ENCODE results near the gene SERAC1. TPM values are rescaled to one million over a fixed set of nuclear protein-coding genes. Genes with fewer than 3 reads are reported as not detected.

SERAC1 gene
- total RNA-seq, 6 donors from 2014 or later = 3.2 to 11.4 (median 6.1) TPM

DNA sequence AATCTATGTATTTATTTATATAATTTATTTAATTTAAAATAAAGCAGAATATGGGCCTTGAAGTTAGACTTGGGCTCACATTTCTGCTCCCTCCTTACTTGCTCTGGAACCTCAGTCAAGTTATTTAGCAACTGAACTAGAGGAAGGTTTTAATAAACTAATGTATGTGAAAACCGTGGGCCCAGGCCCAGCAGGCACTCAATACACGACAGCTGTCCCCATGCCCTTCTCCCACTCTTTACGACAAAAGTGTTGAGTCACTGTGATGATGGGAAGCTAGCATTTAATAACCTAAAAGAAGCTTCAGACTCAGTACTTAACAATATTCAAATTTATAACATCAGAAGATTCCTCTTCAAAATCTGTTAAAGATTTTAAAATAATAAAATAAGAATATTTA is 46.7 kb downstream of the SERAC1 start:
- 79 to 82% methylated on average over 3 of the region's 3 CpGs for WGBS, 2 donors

DNA sequence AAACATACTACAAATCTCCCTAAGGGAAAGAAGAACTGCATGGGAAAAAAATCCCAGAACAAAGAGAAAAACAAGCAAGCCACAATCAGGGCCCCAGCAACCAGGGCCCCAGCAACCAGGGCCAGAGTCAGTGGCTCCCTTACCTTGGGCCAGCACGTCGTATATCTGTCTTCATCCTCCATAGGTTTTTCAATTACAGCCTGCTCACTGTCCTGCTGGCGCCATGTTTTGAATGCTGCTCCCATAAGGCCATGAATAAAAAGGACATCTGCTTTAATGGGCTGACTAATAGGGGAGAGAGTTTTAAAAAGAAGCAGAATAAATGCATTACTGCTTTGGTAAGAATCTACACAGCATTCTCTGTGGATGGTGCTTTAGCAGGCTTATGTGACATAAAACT is 49.2 kb downstream of the SERAC1 start:
- Histone ChIP-seq H3K9me3 (no peaks in the 10 kb centered on the region), H3K27me3 (no peaks in the 10 kb centered on the region), H3K36me3 (peaks cover 3 to 54% (median 11%) of the 10 kb centered on the region in 4 donors), H3K27ac (no peak overlapping the region), H3K4me1 (no peaks in the 10 kb centered on the region), H3K4me3 (no peak overlapping the region)
- WGBS, 2 donors = 96 to 98% methylated on average over 3 of the region's 3 CpGs
- TF ChIP-seq POLR2AphosphoS5 (IDR thresholded peaks at IDR 0.05) (no peak), POLR2A (IDR thresholded peaks at IDR 0.05) (no peak), EP300 (IDR thresholded peaks at IDR 0.05) (no peak)
- TF ChIP-seq, protein P1, sequence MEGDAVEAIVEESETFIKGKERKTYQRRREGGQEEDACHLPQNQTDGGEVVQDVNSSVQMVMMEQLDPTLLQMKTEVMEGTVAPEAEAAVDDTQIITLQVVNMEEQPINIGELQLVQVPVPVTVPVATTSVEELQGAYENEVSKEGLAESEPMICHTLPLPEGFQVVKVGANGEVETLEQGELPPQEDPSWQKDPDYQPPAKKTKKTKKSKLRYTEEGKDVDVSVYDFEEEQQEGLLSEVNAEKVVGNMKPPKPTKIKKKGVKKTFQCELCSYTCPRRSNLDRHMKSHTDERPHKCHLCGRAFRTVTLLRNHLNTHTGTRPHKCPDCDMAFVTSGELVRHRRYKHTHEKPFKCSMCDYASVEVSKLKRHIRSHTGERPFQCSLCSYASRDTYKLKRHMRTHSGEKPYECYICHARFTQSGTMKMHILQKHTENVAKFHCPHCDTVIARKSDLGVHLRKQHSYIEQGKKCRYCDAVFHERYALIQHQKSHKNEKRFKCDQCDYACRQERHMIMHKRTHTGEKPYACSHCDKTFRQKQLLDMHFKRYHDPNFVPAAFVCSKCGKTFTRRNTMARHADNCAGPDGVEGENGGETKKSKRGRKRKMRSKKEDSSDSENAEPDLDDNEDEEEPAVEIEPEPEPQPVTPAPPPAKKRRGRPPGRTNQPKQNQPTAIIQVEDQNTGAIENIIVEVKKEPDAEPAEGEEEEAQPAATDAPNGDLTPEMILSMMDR (IDR thresholded peaks at IDR 0.05) = no peak
- no peak for ATAC-seq (ENCODE audit: low FRiP score in 2 of 2)
- DNase-seq = no peak

More for the DNA sequence above, 46.7 kb downstream of the SERAC1 start:
- ATAC-seq (ENCODE audit: low FRiP score in 2 of 2) (no peak), DNase-seq (no peak)
- Histone ChIP-seq H3K27ac (no peak overlapping the region), H3K36me3 (peaks cover 0 to 36% (median 7%) of the 10 kb centered on the region in 4 donors), H3K4me3 (no peak overlapping the region), H3K4me1 (no peaks in the 10 kb centered on the region), H3K27me3 (no peaks in the 10 kb centered on the region), H3K9me3 (no peaks in the 10 kb centered on the region)
- no peak for TF ChIP-seq POLR2A (IDR thresholded peaks at IDR 0.05)
- no peak for TF ChIP-seq EP300 (IDR thresholded peaks at IDR 0.05)

DNA sequence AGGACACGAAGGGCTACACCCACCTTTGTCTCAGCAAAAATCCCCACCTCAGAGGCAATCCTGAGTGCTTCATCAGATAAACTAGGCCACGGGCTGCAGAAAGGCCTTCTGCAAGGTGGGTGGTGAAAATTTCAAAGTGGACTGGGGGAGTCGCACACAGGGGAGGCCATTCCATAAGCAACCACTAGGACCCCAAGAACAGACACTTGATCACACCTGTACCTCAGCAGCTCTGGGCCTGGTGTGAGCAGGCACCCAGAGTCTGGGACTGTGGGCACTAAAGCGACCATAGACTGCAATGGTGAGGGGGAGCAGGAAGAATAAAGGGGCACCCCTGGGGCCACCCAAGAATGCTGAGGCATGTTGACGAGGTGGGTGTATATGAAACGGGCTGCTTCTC is 52.6 kb downstream of the SERAC1 start:
- Histone ChIP-seq H3K36me3 (peaks cover 6 to 59% (median 20%) of the 10 kb centered on the region in 4 donors), H3K4me1 (no peaks in the 10 kb centered on the region), H3K4me3 (no peak overlapping the region), H3K9me3 (no peaks in the 10 kb centered on the region), H3K27me3 (no peaks in the 10 kb centered on the region), H3K27ac (no peak overlapping the region)
- peak in 1 of 2 donors; percentile 59 for ATAC-seq (ENCODE audit: low FRiP score in 2 of 2)
- WGBS, 2 donors = 92 to 93% methylated on average over 6 of the region's 6 CpGs
- TF ChIP-seq, protein P1 (IDR thresholded peaks at IDR 0.05) = no peak
- TF ChIP-seq EP300 (IDR thresholded peaks at IDR 0.05) (no peak), POLR2AphosphoS5 (IDR thresholded peaks at IDR 0.05) (no peak)
- no peak for DNase-seq

DNA sequence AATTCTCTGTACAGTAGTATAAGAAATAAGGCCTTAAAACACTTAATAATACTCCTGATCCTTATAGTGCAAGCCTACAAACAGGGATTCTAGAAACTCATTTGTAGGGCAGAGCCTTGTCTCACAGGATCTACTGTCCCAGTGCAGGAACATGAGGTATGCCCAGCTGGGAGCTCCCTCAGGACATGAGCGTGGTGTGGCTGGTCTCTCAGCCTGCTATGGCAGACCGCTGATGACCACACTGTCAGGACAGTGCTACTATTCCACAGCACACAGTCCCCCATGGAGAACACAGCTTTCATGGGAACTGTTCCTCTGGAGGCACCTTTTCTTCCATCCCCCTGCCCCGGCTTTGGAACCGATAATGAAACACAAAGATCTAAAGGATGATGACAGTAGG is 53.0 kb downstream of the SERAC1 start:
- H3K36me3 ChIP-seq = peaks cover 6 to 59% (median 20%) of the 10 kb centered on the region in 4 donors

DNA sequence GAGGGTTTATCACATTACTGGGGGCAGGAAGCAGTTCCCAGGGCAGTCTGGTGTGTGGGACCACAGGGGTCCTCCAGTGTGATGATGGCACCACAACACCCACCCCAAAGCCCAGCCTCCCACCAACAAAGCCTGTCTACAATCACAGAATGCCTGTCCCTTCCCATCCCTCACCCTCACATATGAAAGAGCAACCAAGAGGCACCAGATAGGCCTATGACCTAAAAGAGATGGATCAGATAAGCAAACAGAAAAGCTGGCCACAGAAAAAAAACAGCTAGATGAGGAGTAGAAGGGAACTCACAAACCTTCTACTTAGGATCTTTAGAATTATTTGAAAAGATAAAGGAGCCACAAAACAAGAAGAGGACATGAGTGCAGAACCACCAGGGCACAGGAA is 54.3 kb downstream of the SERAC1 start:
- no peaks in the 10 kb centered on the region for H3K27me3 ChIP-seq
- ATAC-seq (ENCODE audit: low FRiP score in 2 of 2) (no peak), DNase-seq (no peak)
- H3K9me3 ChIP-seq = no peaks in the 10 kb centered on the region
- H3K36me3 ChIP-seq = peaks cover 6 to 61% (median 22%) of the 10 kb centered on the region in 4 donors
- TF ChIP-seq EP300 (IDR thresholded peaks at IDR 0.05) (no peak), POLR2A (IDR thresholded peaks at IDR 0.05) (no peak)
- H3K4me3 ChIP-seq = no peak overlapping the region
- H3K27ac ChIP-seq = no peak overlapping the region
- H3K4me1 ChIP-seq = no peaks in the 10 kb centered on the region

More for the DNA sequence above, 53.0 kb downstream of the SERAC1 start:
- H3K4me1 ChIP-seq = no peaks in the 10 kb centered on the region
- no peaks in the 10 kb centered on the region for H3K9me3 ChIP-seq
- no peak for DNase-seq
- no peak overlapping the region for H3K4me3 ChIP-seq
- no peak overlapping the region for H3K27ac ChIP-seq
- TF ChIP-seq EP300 (IDR thresholded peaks at IDR 0.05) (no peak), POLR2A (IDR thresholded peaks at IDR 0.05) (no peak), POLR2AphosphoS5 (IDR thresholded peaks at IDR 0.05) (no peak)
- TF ChIP-seq, protein P1 (IDR thresholded peaks at IDR 0.05) = no peak
- 89 to 95% methylated on average over 3 to 4 of the region's 4 CpGs for WGBS, 2 donors
- ATAC-seq (ENCODE audit: low FRiP score in 2 of 2) = no peak
- H3K27me3 ChIP-seq = no peaks in the 10 kb centered on the region

DNA sequence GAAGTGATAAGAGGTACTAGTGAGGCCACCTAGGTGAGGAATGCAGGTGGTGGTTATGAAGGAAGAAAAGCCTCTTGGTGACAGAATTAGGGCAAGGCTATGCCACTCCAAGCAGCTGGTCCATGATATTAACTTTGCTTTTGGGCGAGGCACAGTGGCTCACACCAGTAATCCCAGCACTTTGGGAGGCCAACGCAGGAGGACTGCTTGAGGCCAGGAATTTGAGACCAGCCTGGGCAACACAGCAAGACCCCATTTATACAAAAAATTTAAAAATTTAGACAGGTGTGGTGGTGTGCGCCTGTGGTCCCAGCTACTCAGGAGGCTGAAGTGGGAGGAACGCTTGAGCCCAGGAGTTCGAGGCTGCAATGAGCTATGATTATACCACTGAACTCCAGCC is 56.1 kb downstream of the SERAC1 start:
- no peaks in the 10 kb centered on the region for H3K4me1 ChIP-seq
- WGBS, 2 donors = 94 to 97% methylated on average over 5 of the region's 5 CpGs
- H3K27ac ChIP-seq = no peak overlapping the region
- H3K4me3 ChIP-seq = no peak overlapping the region
- no peak for ATAC-seq (ENCODE audit: low FRiP score in 2 of 2)
- DNase-seq = no peak
- H3K27me3 ChIP-seq = no peaks in the 10 kb centered on the region
- H3K9me3 ChIP-seq = no peaks in the 10 kb centered on the region
- peaks cover 3 to 60% (median 19%) of the 10 kb centered on the region in 4 donors for H3K36me3 ChIP-seq
- no peak for TF ChIP-seq EP300 (IDR thresholded peaks at IDR 0.05)
- TF ChIP-seq POLR2A (IDR thresholded peaks at IDR 0.05) = no peak
- no peak for TF ChIP-seq POLR2AphosphoS5 (IDR thresholded peaks at IDR 0.05)
- TF ChIP-seq, protein P1 (IDR thresholded peaks at IDR 0.05) = no peak
